HG03060 (cell line): ENCODE data around the gene GLTPD2.

Source experiments
- ATAC-seq: cut with Tn5 transposase; IDR thresholded peaks from one replicate; pipeline ENCODE4 v1.9.1; 2021; ENCODE audit warnings: low read depth, moderate number of reproducible peaks; ENCODE audit not compliant: unreplicated experiment

Gene GLTPD2

GRCh38 chr17:4769628-4770027, 19.1 kb upstream of the GLTPD2 start:
- no peak for ATAC-seq

GRCh38 chr17:4771519-4772234, 17.1 kb upstream of the GLTPD2 start, which contains the start of gene TM4SF5:
TSS of gene TM4SF5 (plus strand) at chr17:4771886. CDS start at chr17:4771923, 37 bp downstream.
- no peak for ATAC-seq

- ATAC-seq, result no peak
These were observed 16.5 kb upstream of the GLTPD2 start for GRCh38 chr17:4772235-4772613.

GRCh38 chr17:4777969-4778760, 10.6 kb upstream of the GLTPD2 start:
- ATAC-seq, result no peak

GRCh38 chr17:4780325-4780955, 8.3 kb upstream of the GLTPD2 start:
- ATAC-seq, result no peak

- no peak for ATAC-seq
These were observed 6.1 kb upstream of the GLTPD2 start for GRCh38 chr17:4782652-4783051.

- no peak for ATAC-seq
These were observed 3.3 kb upstream of the GLTPD2 start for GRCh38 chr17:4785311-4786105.

GRCh38 chr17:4786106-4786511, 2.7 kb upstream of the GLTPD2 start, which contains the start of gene VMO1:
TSS of gene VMO1 (minus strand) at chr17:4786364. CDS start at chr17:4786352, 12 bp downstream.
- no peak for ATAC-seq

GRCh38 chr17:4786516-4786915, 2.2 kb upstream of the GLTPD2 start:
- ATAC-seq, result no peak

- ATAC-seq, result no peak
These were observed 481 bp upstream of the GLTPD2 start for GRCh38 chr17:4788159-4788806.

GRCh38 chr17:4789701-4789950, 862 bp downstream of the GLTPD2 start:
- ATAC-seq, result no peak

- no peak for ATAC-seq
These were observed 1.4 kb downstream of the GLTPD2 start for GRCh38 chr17:4789951-4790704.

- no peak for ATAC-seq
These were observed 1.9 kb downstream of the GLTPD2 start for GRCh38 chr17:4790705-4791088.

- ATAC-seq, result no peak
These were observed 6.4 kb downstream of the GLTPD2 start for GRCh38 chr17:4795168-4795567.

- ATAC-seq, result no peak
These were observed 7.8 kb downstream of the GLTPD2 start for GRCh38 chr17:4796552-4796920.

- ATAC-seq, result no peak
These were observed 11.9 kb downstream of the GLTPD2 start for GRCh38 chr17:4800462-4801196.

GRCh38 chr17:4802228-4802627, 13.5 kb downstream of the GLTPD2 start, which contains the start of gene C17orf114:
TSS of gene C17orf114 (minus strand) at chr17:4802328.
- no peak for ATAC-seq

- no peak for ATAC-seq
These were observed 17.7 kb downstream of the GLTPD2 start for GRCh38 chr17:4806456-4806776.
